NCI-H1694 (cell line): Measurements from ENCODE around the gene SLCO4A1.

Source experiments
- DNase-seq: peaks from one replicate; lab custom pipeline; 2025; lab: John Stamatoyannopoulos, UW

The SLCO4A1 gene

GRCh38 chr20:62716198-62716940 is 74.1 kb downstream of the SLCO4A1 start:
- no peak for DNase-seq

GRCh38 chr20:62716941-62717310 is 74.6 kb downstream of the SLCO4A1 start:
- DNase-seq: no peak

GRCh38 chr20:62717933-62718332 is 75.6 kb downstream of the SLCO4A1 start:
- DNase-seq: no peak

GRCh38 chr20:62718546-62718945 is 76.2 kb downstream of the SLCO4A1 start:
- DNase-seq: no peak

GRCh38 chr20:62719250-62719935 is 77.1 kb downstream of the SLCO4A1 start:
- no peak for DNase-seq
